GM21390 (cell line): Measurements from ENCODE around the gene KIAA0930.

ENCODE experiments used
- ATAC-seq: cut with Tn5 transposase; IDR thresholded peaks from one replicate; pipeline ENCODE4 v1.9.1; 2021; ENCODE audit not compliant: unreplicated experiment

KIAA0930 gene

GRCh38 chr22:45185718-45186514 lies 54.8 kb downstream of the KIAA0930 start:
- ATAC-seq, result no peak

GRCh38 chr22:45183974-45184373 lies 56.7 kb downstream of the KIAA0930 start:
- no peak for ATAC-seq

DNA sequence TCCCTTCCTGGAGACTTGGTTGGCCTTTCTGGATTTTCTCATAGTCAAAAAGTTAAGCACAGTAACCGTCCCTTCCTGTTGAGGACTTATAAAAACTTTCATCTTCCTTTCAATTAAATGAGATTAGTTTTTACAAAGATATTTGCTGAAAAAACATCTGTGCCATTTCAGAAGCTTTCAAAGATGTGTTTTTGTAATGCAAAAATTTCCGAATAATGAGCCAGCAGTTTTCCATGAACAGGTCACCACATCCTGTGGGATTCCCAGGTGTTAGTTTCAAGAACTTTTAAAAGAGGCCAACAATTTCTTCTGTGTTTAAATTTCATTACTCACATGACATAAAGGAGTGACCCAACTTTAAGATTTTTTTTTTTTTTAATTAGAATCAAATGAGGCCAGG lies 58.9 kb downstream of the KIAA0930 start:
- ATAC-seq, result no peak

DNA sequence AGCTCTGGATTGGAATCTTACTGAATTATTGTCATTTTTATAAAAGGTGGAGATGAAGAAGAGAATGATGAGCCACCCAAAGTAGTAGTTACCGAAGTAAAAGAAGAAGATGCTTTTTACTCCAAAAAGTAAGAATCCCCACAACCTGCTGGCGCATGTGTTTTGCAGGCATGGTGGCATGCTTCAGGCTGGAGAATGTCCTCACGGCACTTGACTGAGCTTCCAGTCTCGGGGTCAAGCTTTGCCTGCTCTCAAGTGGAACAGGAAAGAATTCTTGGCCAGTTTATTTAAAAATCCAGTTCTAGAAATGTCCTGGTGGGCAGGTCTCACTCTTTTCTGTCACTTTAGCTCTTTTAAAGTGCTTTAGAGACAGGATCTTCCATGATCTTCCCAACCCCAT lies 59.5 kb downstream of the KIAA0930 start:
- no peak for ATAC-seq

DNA sequence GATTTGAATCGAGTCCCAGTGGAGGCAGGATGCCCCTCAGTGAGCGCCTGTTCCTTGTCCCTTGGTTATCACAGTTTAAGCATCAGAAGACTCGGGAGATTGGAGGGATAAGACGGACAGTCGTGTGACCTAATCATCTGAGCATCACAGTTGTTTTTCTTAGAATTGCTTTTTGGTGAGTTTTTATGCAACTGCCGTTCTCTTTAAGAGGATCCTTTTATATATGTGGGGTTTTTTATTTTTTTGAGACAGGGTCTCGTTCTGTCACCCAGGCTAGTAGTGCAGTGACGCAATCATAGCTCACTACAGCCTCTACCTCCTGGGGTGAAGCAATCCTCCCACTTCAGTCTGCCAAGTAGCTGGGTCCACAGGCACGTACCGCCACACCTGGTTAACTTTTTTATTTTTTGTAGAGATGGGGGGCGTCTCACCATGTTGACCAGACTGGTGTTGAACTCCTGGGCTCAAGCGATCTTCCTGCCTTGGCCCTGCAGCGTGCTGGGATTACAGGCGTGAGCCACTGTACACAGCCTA lies 60.5 kb downstream of the KIAA0930 start:
- no peak for ATAC-seq

- ATAC-seq, result no peak
These were observed 61.2 kb downstream of the KIAA0930 start for GRCh38 chr22:45179276-45180049.

- no peak for ATAC-seq
These were observed 67.7 kb downstream of the KIAA0930 start for GRCh38 chr22:45172881-45173585.

DNA sequence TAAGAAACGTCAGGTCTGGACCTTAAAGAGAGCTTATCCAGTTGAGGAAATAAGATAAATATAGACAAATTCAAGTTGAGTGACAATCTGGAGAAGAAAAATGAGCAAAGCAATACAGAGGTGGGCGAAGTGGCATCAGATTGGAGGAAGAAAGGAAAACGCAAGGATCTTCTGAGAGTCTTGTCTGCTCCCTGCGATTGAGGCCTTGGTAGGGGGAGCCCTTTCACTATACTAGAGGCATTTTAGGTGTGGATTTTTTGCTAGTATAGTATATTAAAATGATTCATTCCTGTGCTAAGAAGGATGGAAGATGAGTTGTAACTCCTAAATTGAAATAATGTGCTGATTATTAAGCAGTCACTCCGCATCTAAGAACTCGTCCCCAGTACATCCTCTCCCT lies 68.9 kb downstream of the KIAA0930 start:
- ATAC-seq, result no peak

DNA sequence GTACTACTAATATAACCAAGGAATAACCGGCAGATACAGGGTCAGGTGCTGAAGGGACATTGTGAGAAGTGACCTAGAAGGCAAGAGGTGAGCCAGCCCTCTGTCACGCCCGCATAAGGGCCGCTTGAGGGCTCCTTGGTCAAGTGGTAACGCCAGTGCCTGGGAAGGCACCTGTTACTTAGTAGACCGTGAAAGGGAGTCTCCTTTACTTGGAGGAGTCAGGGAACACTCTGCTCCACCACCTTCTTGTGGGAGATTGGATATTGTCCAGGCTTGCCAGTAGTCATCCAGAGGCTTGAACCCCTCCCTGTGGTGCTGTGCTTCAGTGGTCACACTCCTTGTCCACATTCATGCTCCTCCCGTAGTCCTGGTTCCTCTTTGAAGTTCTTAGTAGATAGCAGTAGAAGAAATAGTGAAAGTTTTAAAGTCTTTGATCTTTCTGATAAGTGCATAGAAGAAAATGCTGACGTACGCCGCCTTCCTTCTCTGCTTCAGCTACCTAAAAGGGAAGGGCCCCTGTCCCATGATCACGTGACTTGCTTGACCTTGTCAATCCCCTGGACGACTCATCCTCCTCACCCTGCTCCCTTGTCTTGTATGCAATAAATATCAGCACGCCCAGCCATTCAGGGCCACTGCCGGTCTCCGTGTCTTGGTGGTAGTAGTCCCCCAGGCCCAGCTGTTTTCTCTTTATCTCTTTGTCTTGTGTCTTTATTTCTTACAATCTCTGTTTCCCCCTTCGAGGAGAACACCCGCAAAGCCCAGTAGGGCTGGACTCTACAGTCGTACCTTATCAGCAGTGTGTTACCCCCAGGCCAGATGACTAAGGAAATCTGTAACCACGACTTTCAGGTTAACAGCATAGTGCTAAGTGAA lies 70.9 kb downstream of the KIAA0930 start:
- ATAC-seq, result no peak

DNA sequence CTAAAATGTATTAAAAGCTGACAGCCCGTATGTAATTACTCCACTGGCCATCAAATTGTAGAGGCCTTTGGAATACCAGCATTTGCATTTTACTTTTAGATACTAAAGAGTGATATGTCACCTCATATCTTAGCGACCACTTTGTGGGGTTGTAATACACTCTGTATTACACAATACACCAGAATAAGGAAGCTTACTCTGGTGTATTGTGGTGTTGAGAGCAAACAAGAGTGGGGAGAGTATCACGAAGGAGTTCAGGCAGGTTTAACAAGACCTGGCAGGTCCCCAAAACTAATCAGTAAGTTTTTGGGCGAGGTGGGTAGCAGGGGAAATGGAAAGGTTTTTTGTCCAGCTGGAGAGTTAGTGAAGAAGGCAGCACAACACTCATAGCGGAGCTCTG lies 73.8 kb downstream of the KIAA0930 start:
- ATAC-seq, result no peak

- peak; percentile 38 for ATAC-seq
These were observed 76.2 kb downstream of the KIAA0930 start for GRCh38 chr22:45164270-45165088.

DNA sequence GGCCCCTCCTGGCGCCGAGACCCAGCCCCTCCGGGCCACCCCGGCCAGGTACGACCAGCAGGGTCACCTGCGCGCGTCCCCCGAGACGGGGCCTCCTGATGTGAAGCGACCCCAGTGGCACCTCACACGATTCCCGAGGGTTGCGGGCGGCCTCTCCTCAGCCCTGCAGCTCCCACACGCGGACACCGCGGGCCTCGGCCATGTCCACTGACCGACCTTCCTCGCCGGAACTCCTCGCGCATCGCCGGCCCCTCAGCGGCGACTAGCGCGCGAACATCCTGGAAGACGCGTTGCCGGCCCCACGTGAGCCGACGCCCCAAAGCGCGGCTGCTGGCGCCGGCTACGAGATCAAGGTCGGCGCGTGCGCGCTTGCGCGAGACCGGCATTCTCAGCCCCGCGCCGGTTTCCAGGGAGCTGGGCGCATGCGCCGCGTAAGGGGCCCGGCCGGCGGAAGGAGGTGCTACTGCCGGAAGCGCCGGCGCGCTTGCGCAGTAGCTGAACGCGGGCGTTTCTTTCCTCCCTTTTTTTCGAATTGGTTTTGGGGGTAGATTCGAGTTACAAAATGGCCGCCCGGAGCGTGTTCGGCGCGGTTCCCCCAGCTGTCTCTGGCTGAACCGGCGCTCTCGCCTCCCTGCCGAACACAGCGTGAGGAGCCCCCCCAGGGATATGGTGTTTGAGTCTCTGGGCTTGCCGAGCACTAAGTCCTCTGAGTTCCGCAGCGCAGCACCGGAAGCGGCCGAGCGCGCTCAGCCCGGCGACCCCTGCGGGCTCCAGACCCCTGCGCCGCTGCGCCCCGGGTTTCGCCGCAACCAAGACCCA lies 77.0 kb downstream of the KIAA0930 start, which contains the start of gene NUP50:
Gene NUP50, plus strand, starts transcription at position 475 of the 819 bp plus-strand sequence. CDS start 4,253 bp downstream, outside the sequence.
- peak; percentile 75 for ATAC-seq

DNA sequence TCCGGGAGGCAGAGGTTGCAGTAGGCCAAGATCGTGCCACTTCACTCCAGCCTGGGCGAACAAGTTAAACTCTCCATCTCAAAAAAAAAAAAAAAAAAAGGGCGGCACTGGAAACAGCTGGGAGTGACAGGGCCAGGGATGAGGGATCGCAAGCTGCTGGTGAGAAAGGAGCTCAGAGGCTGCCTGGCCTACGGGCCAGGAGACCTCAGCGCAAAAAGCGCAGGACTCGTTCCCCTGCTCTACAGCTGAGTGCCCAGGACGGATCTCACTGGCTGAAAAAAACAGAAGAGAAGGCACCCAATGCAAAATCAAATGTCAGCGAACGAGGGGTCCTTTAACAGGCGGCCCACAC lies 77.6 kb downstream of the KIAA0930 start:
- no peak for ATAC-seq

GRCh38 chr22:45162531-45162930 lies 78.2 kb downstream of the KIAA0930 start:
- no peak for ATAC-seq

GRCh38 chr22:45159652-45160462 lies 80.8 kb downstream of the KIAA0930 start:
- no peak for ATAC-seq

GRCh38 chr22:45157907-45158306 lies 82.8 kb downstream of the KIAA0930 start:
- ATAC-seq, result no peak

DNA sequence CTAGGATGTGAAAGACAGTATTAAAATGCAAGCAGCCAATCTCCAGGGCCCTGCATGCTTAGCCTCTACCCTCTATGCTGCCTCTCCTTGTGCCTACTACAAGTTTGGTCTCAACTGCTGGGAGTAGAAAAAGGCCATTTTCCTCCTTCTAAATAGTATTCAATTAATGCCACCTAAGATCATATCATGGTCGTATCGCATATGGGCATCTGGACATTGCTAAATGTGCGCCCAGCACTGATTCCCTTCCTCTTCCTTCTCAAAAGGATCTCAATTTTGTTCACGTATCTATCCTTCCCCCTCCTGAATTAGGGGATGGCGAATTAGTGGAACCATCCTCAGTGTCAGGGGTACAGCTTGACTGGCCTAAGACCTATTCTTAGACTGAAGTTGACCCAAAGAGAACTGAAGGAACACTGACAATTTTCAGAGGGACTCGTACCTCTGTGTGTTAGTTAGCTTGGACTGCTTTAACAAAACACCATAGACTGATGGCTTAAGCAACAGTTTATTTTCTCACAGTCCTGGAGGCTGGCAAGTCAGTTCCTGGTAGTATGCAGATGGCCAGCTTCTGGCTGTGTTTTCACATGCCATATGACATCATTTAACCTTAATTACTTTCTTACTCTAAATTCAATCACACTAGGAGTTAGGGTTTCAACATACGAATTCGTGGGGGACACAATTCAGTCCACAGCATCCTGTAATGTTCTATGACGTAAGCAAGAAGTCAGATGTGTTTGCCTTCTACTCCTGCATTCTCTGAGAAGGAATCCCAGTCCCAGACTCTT lies 85.4 kb downstream of the KIAA0930 start:
- ATAC-seq, result no peak
